Fibroblast of lung (primary cell): ENCODE results near the gene CYP4F8.

Experiments used
- EZH2 ChIP-seq: IDR thresholded peaks from 2 replicates; pipeline ENCODE4 v1.5.1; 2012; ENCODE audit warnings: low read length, control low read depth, mild to moderate bottlenecking; ENCODE audit errors: missing control alignments
- TF ChIP-seq, protein P1 (sequence below), 2 donors: IDR thresholded peaks in 1 of 2; conservative IDR thresholded peaks in 1 of 2; 1 replicate in 1 of 2; 2 replicates in 1 of 2; pipeline ENCODE4 v1.5.1; 2011 to 2012; ENCODE audit warnings: low read length in 2 of 2, control low read depth in 1 of 2, inconsistent platforms in 1 of 2, low read depth in 1 of 2, mild to moderate bottlenecking in 1 of 2

DNA sequence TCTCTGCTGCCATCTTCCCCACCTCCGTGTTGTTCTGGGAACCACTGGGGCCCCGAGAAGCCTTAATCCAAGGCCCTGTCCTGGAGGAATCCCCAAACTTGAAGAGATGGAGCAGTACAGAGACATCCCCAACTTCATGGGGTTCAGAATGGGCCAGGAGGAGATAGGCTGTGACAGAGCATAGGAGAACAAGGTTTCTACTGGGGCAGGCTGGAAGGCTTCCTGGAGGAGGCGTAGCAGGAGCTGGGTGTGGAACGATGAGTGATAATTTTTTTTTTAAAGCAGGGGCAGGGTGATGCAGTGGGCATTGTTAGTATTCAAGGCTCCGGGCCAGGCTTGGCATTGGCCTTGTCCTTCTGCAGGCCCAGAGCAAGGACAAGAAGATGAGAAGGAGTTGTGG lies 3.3 kb downstream of the CYP4F8 start:
- TF ChIP-seq, protein P1, sequence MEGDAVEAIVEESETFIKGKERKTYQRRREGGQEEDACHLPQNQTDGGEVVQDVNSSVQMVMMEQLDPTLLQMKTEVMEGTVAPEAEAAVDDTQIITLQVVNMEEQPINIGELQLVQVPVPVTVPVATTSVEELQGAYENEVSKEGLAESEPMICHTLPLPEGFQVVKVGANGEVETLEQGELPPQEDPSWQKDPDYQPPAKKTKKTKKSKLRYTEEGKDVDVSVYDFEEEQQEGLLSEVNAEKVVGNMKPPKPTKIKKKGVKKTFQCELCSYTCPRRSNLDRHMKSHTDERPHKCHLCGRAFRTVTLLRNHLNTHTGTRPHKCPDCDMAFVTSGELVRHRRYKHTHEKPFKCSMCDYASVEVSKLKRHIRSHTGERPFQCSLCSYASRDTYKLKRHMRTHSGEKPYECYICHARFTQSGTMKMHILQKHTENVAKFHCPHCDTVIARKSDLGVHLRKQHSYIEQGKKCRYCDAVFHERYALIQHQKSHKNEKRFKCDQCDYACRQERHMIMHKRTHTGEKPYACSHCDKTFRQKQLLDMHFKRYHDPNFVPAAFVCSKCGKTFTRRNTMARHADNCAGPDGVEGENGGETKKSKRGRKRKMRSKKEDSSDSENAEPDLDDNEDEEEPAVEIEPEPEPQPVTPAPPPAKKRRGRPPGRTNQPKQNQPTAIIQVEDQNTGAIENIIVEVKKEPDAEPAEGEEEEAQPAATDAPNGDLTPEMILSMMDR (conservative IDR thresholded peaks at IDR 0.05 in 1 of 2, IDR thresholded peaks at IDR 0.05 in 1 of 2; ENCODE audit: low read depth in 1 of 2, low read length in 2 of 2), result no peak
- TF ChIP-seq EZH2, result no peak
